ENCODE results near the gene BBS9.
"Not testable (repeated sequence)": the region's sequence is repeated elsewhere in the genome, so short reads cannot be mapped to it uniquely, and the experiment has no call there.

DNA sequence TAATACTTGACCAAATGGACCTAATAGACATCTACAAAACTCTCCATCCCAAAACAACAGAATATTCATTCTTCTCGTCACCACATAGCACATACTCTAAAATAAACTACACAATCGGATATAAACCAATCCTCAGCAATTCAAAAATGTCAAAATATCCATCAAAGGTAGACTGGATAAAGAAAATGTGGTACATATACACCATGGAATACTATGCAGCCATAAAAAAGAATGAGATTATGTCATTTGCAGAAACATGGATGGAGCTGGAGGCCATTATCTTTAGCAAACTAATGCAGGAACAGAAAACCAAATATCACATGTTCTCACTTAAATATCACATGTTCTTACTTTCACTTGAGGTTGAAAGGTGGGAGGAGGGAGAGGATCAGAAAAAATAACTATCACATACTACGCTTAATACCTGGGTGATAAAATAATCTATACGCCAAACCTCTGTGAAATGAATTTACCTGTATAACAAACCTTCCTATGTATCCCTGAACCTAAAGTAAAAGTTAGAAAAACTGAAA, 142.5 kb downstream of the BBS9 start:
- not testable (repeated sequence) for TF ChIP-seq POLR2A (IDR thresholded peaks at IDR 0.05); EP300 (IDR thresholded peaks at IDR 0.05; ENCODE audit: low read depth); POLR2AphosphoS5 (IDR thresholded peaks at IDR 0.05)
- TF ChIP-seq, protein P1, sequence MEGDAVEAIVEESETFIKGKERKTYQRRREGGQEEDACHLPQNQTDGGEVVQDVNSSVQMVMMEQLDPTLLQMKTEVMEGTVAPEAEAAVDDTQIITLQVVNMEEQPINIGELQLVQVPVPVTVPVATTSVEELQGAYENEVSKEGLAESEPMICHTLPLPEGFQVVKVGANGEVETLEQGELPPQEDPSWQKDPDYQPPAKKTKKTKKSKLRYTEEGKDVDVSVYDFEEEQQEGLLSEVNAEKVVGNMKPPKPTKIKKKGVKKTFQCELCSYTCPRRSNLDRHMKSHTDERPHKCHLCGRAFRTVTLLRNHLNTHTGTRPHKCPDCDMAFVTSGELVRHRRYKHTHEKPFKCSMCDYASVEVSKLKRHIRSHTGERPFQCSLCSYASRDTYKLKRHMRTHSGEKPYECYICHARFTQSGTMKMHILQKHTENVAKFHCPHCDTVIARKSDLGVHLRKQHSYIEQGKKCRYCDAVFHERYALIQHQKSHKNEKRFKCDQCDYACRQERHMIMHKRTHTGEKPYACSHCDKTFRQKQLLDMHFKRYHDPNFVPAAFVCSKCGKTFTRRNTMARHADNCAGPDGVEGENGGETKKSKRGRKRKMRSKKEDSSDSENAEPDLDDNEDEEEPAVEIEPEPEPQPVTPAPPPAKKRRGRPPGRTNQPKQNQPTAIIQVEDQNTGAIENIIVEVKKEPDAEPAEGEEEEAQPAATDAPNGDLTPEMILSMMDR (IDR thresholded peaks at IDR 0.05): not testable (repeated sequence)
